Cortex of kidney (tissue), 1 donor: ENCODE measurements around the gene BPIFB3.

Experiments
- DNase-seq: peaks from one replicate; lab custom pipeline; 2025; lab: John Stamatoyannopoulos, UW

BPIFB3 gene

GRCh38 chr20:33063271-33063670 is 9.6 kb downstream of the BPIFB3 start:
- no peak for DNase-seq

- DNase-seq = no peak
Observed at GRCh38 chr20:33064572-33065287, 11.0 kb downstream of the BPIFB3 start.

- no peak for DNase-seq
Observed at GRCh38 chr20:33065785-33066184, 12.1 kb downstream of the BPIFB3 start.

- no peak for DNase-seq
Observed at GRCh38 chr20:33067806-33068205, 14.1 kb downstream of the BPIFB3 start.

- no peak for DNase-seq
Observed at GRCh38 chr20:33068251-33068939, 14.7 kb downstream of the BPIFB3 start.

GRCh38 chr20:33069673-33070072 is 16.0 kb downstream of the BPIFB3 start:
- no peak for DNase-seq

- no peak for DNase-seq
Observed at GRCh38 chr20:33070111-33071053, 16.7 kb downstream of the BPIFB3 start.

GRCh38 chr20:33071198-33071597 is 17.5 kb downstream of the BPIFB3 start:
- no peak for DNase-seq

GRCh38 chr20:33072362-33072761 is 18.7 kb downstream of the BPIFB3 start:
- DNase-seq = no peak

- DNase-seq = no peak
Observed at GRCh38 chr20:33072813-33073212, 19.1 kb downstream of the BPIFB3 start.

- DNase-seq = no peak
Observed at GRCh38 chr20:33074675-33075074, 21.0 kb downstream of the BPIFB3 start.

GRCh38 chr20:33075281-33075680 is 21.6 kb downstream of the BPIFB3 start:
- no peak for DNase-seq

- DNase-seq = no peak
Observed at GRCh38 chr20:33076662-33077372, 23.1 kb downstream of the BPIFB3 start.

- no peak for DNase-seq
Observed at GRCh38 chr20:33079259-33079658, 25.6 kb downstream of the BPIFB3 start, which contains the start of gene BPIFB4. TSS of gene BPIFB4 (plus strand) at chr20:33079643. CDS start at chr20:33081527, 1,884 bp downstream.

- DNase-seq = no peak
Observed at GRCh38 chr20:33081411-33082154, 27.9 kb downstream of the BPIFB3 start.

- no peak for DNase-seq
Observed at GRCh38 chr20:33082546-33082945, 28.8 kb downstream of the BPIFB3 start.

- no peak for DNase-seq
Observed at GRCh38 chr20:33083544-33084340, 30.0 kb downstream of the BPIFB3 start.

GRCh38 chr20:33084722-33085121 is 31.0 kb downstream of the BPIFB3 start:
- no peak for DNase-seq

- DNase-seq = no peak
Observed at GRCh38 chr20:33086052-33086722, 32.5 kb downstream of the BPIFB3 start.

GRCh38 chr20:33091147-33091546 is 37.4 kb downstream of the BPIFB3 start:
- no peak for DNase-seq
